Endothelial cell of umbilical vein (primary cell): ENCODE results near the gene FTO. TPM values are rescaled to one million over a fixed set of nuclear protein-coding genes. Genes with fewer than 3 reads are reported as not detected.

Source experiments
- BruUV-seq: library from RNA; stranded (reverse); fragments of 400-500 nt; replicated peaks from 2 replicates; lab custom pipeline; 2021; lab: Mats Ljungman, UMichigan
- CTCF ChIA-PET: fragments of 300-600, 350-600 bp; sonication (Branson Sonifier 250); formaldehyde crosslinking; loops from one replicate; lab custom pipeline; 2021; ENCODE audit warnings: antibody characterized with exemption, inconsistent platforms; lab: Charles Lee
- POLR2A ChIA-PET: fragments of 300-600, 350-600 bp; sonication (Branson Sonifier 250); formaldehyde crosslinking; loops from one replicate; lab custom pipeline; 2021; ENCODE audit warnings: antibody characterized with exemption, inconsistent platforms; lab: Charles Lee
- DNase-seq: peaks from one replicate; pipeline ENCODE4 v3.0.0-alpha.2; 2011; ENCODE audit warnings: low read depth, low spot score
- FAIRE-seq: peaks from 2 replicates; lab custom pipeline; 2011; peaks lifted over from hg19 to GRCh38; lab: Jason Lieb, UNC
- H2AFZ ChIP-seq: 2 replicates; pipeline ENCODE4 v1.6.0; 2012; ENCODE audit warnings: low read depth, low read length, control low read depth, inconsistent platforms
- H3K27ac ChIP-seq: 2 replicates; pipeline ENCODE4 v1.5.1; 2011; ENCODE audit warnings: low read depth, mild to moderate bottlenecking, control low read depth, low read length, moderate library complexity; ENCODE audit not compliant: insufficient read depth
- H3K27me3 ChIP-seq, 2 experiments: 2 replicates each; pipeline versions ENCODE4 v1.6.0 to v1.6.1; 2011; ENCODE audit warnings: low read length in 2 of 2, mixed read lengths in 1 of 2; ENCODE audit not compliant: control insufficient read depth in 2 of 2, insufficient read depth in 2 of 2
- H3K36me3 ChIP-seq, 2 experiments: 2 replicates in 1 of 2; 3 replicates in 1 of 2; pipeline ENCODE4 v1.5.1; 2011; ENCODE audit warnings: low read length in 2 of 2, mild to moderate bottlenecking in 1 of 2, moderate library complexity in 1 of 2; ENCODE audit not compliant: control insufficient read depth in 2 of 2, insufficient read depth in 2 of 2; ENCODE audit errors: extremely low read depth in 1 of 2
- H3K4me1 ChIP-seq: 3 replicates; pipeline ENCODE4 v1.5.1; 2011; ENCODE audit warnings: mild to moderate bottlenecking, low read length; ENCODE audit not compliant: control insufficient read depth, insufficient read depth; ENCODE audit errors: extremely low read depth
- H3K4me2 ChIP-seq: 2 replicates; pipeline ENCODE4 v1.6.1; 2011; ENCODE audit warnings: low read length, control low read depth, mixed read lengths; ENCODE audit not compliant: insufficient read depth
- H3K4me3 ChIP-seq, 3 experiments: fragments of 200-600 bp in 1 of 3; sonication (generic), shearing (Covaris generic) in 1 of 3; replicated peaks in 1 of 3; 2 replicates each; pipeline ENCODE4 v1.5.1; 2011 to 2016; ENCODE audit warnings: control low read depth in 3 of 3, low read length in 3 of 3, mild to moderate bottlenecking in 2 of 3, inconsistent platforms in 1 of 3, low read depth in 1 of 3, moderate library complexity in 1 of 3; ENCODE audit not compliant: insufficient read depth in 1 of 3
- H3K79me2 ChIP-seq: 2 replicates; pipeline ENCODE4 v1.6.0; 2012; ENCODE audit warnings: low read length, inconsistent platforms; ENCODE audit not compliant: control insufficient read depth, insufficient read depth
- H3K9ac ChIP-seq: replicated peaks from 2 replicates; pipeline ENCODE3; 2011; ENCODE audit warnings: low read length, control low read depth; ENCODE audit not compliant: insufficient read depth; ENCODE audit errors: extremely low read depth
- H3K9me1 ChIP-seq: replicated peaks from 3 replicates; pipeline ENCODE4 v1.6.0; 2011; ENCODE audit warnings: mild to moderate bottlenecking, low read length; ENCODE audit not compliant: control insufficient read depth, insufficient read depth; ENCODE audit errors: extremely low read depth
- H3K9me3 ChIP-seq: replicated peaks from 2 replicates; pipeline ENCODE4 v1.5.1; 2012; ENCODE audit warnings: low read length, inconsistent platforms; ENCODE audit not compliant: control insufficient read depth, insufficient read depth
- H4K20me1 ChIP-seq: replicated peaks from 2 replicates; pipeline ENCODE3; 2011; ENCODE audit warnings: mild to moderate bottlenecking, low read length; ENCODE audit not compliant: control insufficient read depth, insufficient read depth; ENCODE audit errors: extremely low read depth
- EZH2 ChIP-seq: IDR thresholded peaks from 2 replicates; pipeline ENCODE4 v1.6.1; 2012; ENCODE audit warnings: borderline replicate concordance, low read depth, mild to moderate bottlenecking, moderate library complexity, low read length, inconsistent platforms; ENCODE audit not compliant: severe bottlenecking
- FOS ChIP-seq: IDR thresholded peaks from 2 replicates; pipeline ENCODE4 v1.6.1; 2011; ENCODE audit warnings: mild to moderate bottlenecking, low read length, moderate library complexity, borderline replicate concordance; ENCODE audit not compliant: insufficient read depth
- GATA2 ChIP-seq: IDR thresholded peaks from 2 replicates; pipeline ENCODE4 v1.7.0; 2011; ENCODE audit warnings: low read depth, mild to moderate bottlenecking, moderate library complexity, mixed read lengths, low read length; ENCODE audit not compliant: insufficient read length, insufficient read depth
- MYC ChIP-seq: IDR thresholded peaks from one replicate; pipeline ENCODE4 v1.6.1; 2011; ENCODE audit warnings: mild to moderate bottlenecking, low read depth, low read length
- POLR2A ChIP-seq: IDR thresholded peaks from 2 replicates; pipeline ENCODE4 v1.6.1; 2012; ENCODE audit warnings: low read depth, mild to moderate bottlenecking, control low read depth, low read length
- POLR2AphosphoS5 ChIP-seq: IDR thresholded peaks from 2 replicates; pipeline ENCODE4 v1.6.1; 2012; ENCODE audit warnings: low read depth, mild to moderate bottlenecking, control low read depth, low read length, moderate library complexity; ENCODE audit not compliant: insufficient read depth
- dilution Hi-C: fragments of 300-500 bp; cut with MboI; formaldehyde crosslinking; loops from one replicate; pipeline ENCODE4 v1.15.0; 2019; ENCODE audit warnings: low sequenced_read_pairs; ENCODE audit not compliant: extremely low pct_ligation_motif_present
- intact Hi-C: fragments of 100-400 bp; cut with micrococcal nuclease; formaldehyde crosslinking; loops from one replicate; pipeline ENCODE4 v1.10.0; 2022
- polyA plus RNA-seq, 4 experiments: library from polyadenylated mRNA; depleted of rRNA in 3 of 4; stranded (reverse) in 3 of 4; unstranded in 1 of 4; fragments of >200 nt; gene quantifications; 2 replicates each; pipeline versions ENCODE4 v1.2.1 to v1.2.3, GENCODE V29; 2011 to 2012; ENCODE audit warnings: missing spikeins in 1 of 4
- total RNA-seq: library from RNA; stranded (reverse); gene quantifications from 2 replicates; pipeline ENCODE4 v1.2.3, GENCODE V29; 2021
- TF ChIP-seq, protein P1 (sequence below): IDR thresholded peaks from 2 replicates; pipeline ENCODE4 v1.6.1; 2011; ENCODE audit not compliant: insufficient read depth, insufficient read length

The FTO gene
- total and polyA plus RNA-seq, 2 donors (not counting 3 experiments of a cell fraction or from before 2014, with no cell fraction given), result 48.6 to 87.1 TPM

DNA sequence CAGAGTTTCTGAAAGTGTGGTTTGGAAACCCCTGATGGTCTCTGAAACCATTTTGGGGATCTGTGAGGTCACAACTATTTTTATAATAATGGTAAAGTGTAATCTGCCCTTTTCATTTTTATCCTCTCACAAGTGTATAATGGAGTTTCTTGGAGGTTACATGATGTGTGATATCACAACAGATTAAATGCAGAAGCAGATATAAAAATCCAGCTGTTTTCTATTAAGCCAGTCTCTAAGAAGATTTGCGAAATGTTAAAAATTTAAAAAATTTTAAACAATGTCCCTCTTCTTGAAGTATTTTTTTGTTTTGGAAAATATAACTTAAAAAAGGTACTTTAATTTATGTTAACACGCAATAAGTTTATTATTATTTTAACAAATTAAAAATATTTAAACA is 49.0 kb upstream of the FTO start:
- Histone ChIP-seq H3K27ac (no peak overlapping the region), H3K9me3 (no peaks in the 10 kb centered on the region), H3K36me3 (no peaks in the 10 kb centered on the region), H3K9me1 (no peaks in the 10 kb centered on the region), H4K20me1 (no peaks in the 10 kb centered on the region), H3K79me2 (no peaks in the 10 kb centered on the region), H3K27me3 (no peaks in the 10 kb centered on the region), H3K4me2 (no peak overlapping the region), H2AFZ (no peak overlapping the region), H3K9ac (no peak overlapping the region), H3K4me1 (no peaks in the 10 kb centered on the region), H3K4me3 (no peak overlapping the region)
- dilution Hi-C loops, result no loop called here
- POLR2A ChIA-PET, result no interaction called here
- DNase-seq (no peak), FAIRE-seq (no peak)
- TF ChIP-seq POLR2AphosphoS5, result no peak
- TF ChIP-seq POLR2A, result no peak
- TF ChIP-seq, protein P1, sequence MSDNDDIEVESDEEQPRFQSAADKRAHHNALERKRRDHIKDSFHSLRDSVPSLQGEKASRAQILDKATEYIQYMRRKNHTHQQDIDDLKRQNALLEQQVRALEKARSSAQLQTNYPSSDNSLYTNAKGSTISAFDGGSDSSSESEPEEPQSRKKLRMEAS, result no peak
- no peak for TF ChIP-seq MYC
- no peak for TF ChIP-seq FOS
- BruUV-seq, result no TSS peak
- intact Hi-C loops, result no loop called here
- CTCF ChIA-PET, result no interaction called here

DNA sequence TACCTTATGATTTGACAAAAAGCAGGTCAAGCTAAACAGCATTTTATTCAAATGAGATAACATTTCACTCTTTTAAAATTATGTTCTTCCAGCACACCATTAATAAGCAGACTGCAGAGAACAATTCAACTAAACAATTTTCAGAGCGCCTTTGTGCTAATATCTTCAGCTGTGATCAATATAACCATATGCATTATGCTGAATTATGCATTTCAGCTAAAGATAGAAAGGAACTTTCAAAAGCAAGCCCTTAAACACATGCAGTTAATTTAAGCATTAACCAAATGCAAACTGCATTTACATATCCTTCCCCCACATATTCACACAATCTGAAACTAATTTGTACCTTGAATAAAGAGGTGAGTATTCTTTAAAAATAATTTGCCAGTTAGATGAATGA is 41.9 kb upstream of the FTO start:
- Histone ChIP-seq H3K4me1 (no peaks in the 10 kb centered on the region), H3K36me3 (no peaks in the 10 kb centered on the region), H3K4me2 (no peak overlapping the region), H4K20me1 (no peaks in the 10 kb centered on the region), H2AFZ (no peak overlapping the region), H3K79me2 (no peaks in the 10 kb centered on the region), H3K27ac (no peak overlapping the region), H3K9me1 (no peaks in the 10 kb centered on the region), H3K27me3 (no peaks in the 10 kb centered on the region), H3K9me3 (no peaks in the 10 kb centered on the region), H3K9ac (no peak overlapping the region), H3K4me3 (no peak overlapping the region)
- TF ChIP-seq GATA2 (no peak), FOS (no peak), EZH2 (no peak), POLR2A (no peak)
- FAIRE-seq, result no peak
- DNase-seq, result no peak
- dilution Hi-C loops, result no loop called here
- intact Hi-C loops, result no loop called here
- ChIA-PET CTCF (no interaction called here), POLR2A (no interaction called here)
- no TSS peak for BruUV-seq
